ENCODE data around the gene TPO. TPM values are rescaled to one million over a fixed set of nuclear protein-coding genes. Genes with fewer than 3 reads are reported as not detected.
"Not testable (repeated sequence)": the region's sequence is repeated elsewhere in the genome, so short reads cannot be mapped to it uniquely, and the experiment has no call there.

The TPO gene
- total and polyA plus RNA-seq, 9 donors = 0.08 to 0.53 (median 0.18) TPM

- peaks cover 2% of the 10 kb centered on the region for H3K27me3 ChIP-seq (ENCODE audit: control insufficient read depth, insufficient read depth, low read length)
- no peak for DNase-seq
- WGBS (ENCODE audit: insufficient coverage) = 83% methylated on average over 25 of the region's 32 CpGs
- H3K4me3 ChIP-seq (ENCODE audit: low read length) = no peak overlapping the region
- no peaks in the 10 kb centered on the region for H3K36me3 ChIP-seq (ENCODE audit: control insufficient read depth, insufficient read depth, low read length)
- H3K27ac ChIP-seq (ENCODE audit: low read length) = no peak overlapping the region
- peaks cover 2% of the 10 kb centered on the region for H3K9me3 ChIP-seq (replicated peaks; ENCODE audit: control insufficient read depth, low read depth, low read length)
- H3K4me1 ChIP-seq (ENCODE audit: control insufficient read depth, insufficient read depth, low read length) = peaks cover 7% of the 10 kb centered on the region
Observed at GRCh38 chr2:1563084-1563857, 150.0 kb downstream of the TPO start.

- Histone ChIP-seq H3K27ac (ENCODE audit: low read length) (no peak overlapping the region), H3K27me3 (ENCODE audit: control insufficient read depth, insufficient read depth, low read length) (peaks cover 2% of the 10 kb centered on the region), H3K36me3 (ENCODE audit: control insufficient read depth, insufficient read depth, low read length) (no peaks in the 10 kb centered on the region), H3K4me1 (ENCODE audit: control insufficient read depth, insufficient read depth, low read length) (peaks cover 7% of the 10 kb centered on the region), H3K9me3 (replicated peaks; ENCODE audit: control insufficient read depth, low read depth, low read length) (peaks cover 2% of the 10 kb centered on the region), H3K4me3 (ENCODE audit: low read length) (no peak overlapping the region)
- WGBS (ENCODE audit: insufficient coverage) = 49% methylated on average over 16 of the region's 23 CpGs
- DNase-seq = peak; percentile 71
Observed at GRCh38 chr2:1563943-1564891, 151.0 kb downstream of the TPO start.

DNA sequence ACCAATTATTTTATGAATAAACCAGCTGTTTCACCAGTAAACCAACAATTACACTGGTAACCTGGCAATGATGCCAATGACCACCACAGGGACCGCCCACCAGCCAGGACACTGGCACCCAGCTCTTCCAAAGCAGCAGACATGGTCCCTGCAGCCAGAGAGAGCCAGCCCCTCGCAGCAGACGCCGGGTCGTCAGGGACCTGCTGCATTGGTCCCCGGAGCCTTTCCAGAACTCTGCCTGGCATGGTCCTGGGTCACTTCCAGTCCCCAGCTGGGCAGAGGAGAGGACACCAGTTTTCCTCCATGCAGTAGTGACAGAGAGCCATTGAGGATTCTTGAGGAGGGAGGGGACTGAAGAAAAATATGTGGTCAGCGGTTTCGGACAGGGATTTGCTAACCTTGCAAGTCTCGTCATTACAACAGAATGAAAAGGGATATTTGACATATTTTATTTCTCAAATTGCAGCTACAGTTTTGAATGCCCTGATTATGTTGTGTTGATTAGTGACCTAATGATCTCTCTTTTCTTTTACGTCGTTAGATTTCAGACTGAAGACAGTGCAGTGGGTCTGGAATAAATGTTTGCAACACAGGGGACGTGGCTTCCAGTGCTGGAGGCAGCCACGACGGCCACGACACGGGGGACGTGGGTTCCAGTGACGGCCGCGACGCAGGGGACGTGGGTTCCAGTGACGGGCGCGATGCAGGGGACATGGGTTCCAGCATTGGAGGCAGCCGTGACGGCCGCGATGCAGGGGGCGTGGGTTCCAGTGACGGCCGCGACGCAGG, 154.5 kb downstream of the TPO start:
- 92% methylated on average over 11 of the region's 34 CpGs for WGBS (ENCODE audit: insufficient coverage)
- H3K4me3 ChIP-seq (ENCODE audit: low read length) = no peak overlapping the region
- peaks cover 13% of the 10 kb centered on the region for H3K4me1 ChIP-seq (ENCODE audit: control insufficient read depth, insufficient read depth, low read length)
- H3K36me3 ChIP-seq (ENCODE audit: control insufficient read depth, insufficient read depth, low read length) = no peaks in the 10 kb centered on the region
- no peak overlapping the region for H3K27ac ChIP-seq (ENCODE audit: low read length)
- no peaks in the 10 kb centered on the region for H3K27me3 ChIP-seq (ENCODE audit: control insufficient read depth, insufficient read depth, low read length)
- DNase-seq = no peak
- peaks cover 2% of the 10 kb centered on the region for H3K9me3 ChIP-seq (replicated peaks; ENCODE audit: control insufficient read depth, low read depth, low read length)

- not testable (repeated sequence) for DNase-seq; H3K27ac ChIP-seq (ENCODE audit: low read length); H3K4me3 ChIP-seq (ENCODE audit: low read length); H3K9me3 ChIP-seq (replicated peaks; ENCODE audit: control insufficient read depth, low read depth, low read length); H3K27me3 ChIP-seq (ENCODE audit: control insufficient read depth, insufficient read depth, low read length); H3K36me3 ChIP-seq (ENCODE audit: control insufficient read depth, insufficient read depth, low read length)
- 97% methylated on average over 27 of the region's 39 CpGs for WGBS (ENCODE audit: insufficient coverage)
- H3K4me1 ChIP-seq (ENCODE audit: control insufficient read depth, insufficient read depth, low read length) = peaks cover 13% of the 10 kb centered on the region
Observed at GRCh38 chr2:1568345-1568668, 155.0 kb downstream of the TPO start.

- Histone ChIP-seq H3K4me3 (ENCODE audit: low read length) (no peak overlapping the region), H3K36me3 (ENCODE audit: control insufficient read depth, insufficient read depth, low read length) (no peaks in the 10 kb centered on the region), H3K9me3 (replicated peaks; ENCODE audit: control insufficient read depth, low read depth, low read length) (peaks cover 2% of the 10 kb centered on the region), H3K27me3 (ENCODE audit: control insufficient read depth, insufficient read depth, low read length) (no peaks in the 10 kb centered on the region), H3K27ac (ENCODE audit: low read length) (no peak overlapping the region), H3K4me1 (ENCODE audit: control insufficient read depth, insufficient read depth, low read length) (peaks cover 10% of the 10 kb centered on the region)
- DNase-seq = no peak
- WGBS (ENCODE audit: insufficient coverage) = 76% methylated on average over 7 of the region's 10 CpGs
Observed at GRCh38 chr2:1569879-1570450, 156.7 kb downstream of the TPO start.

- 63% methylated on average over 11 of the region's 17 CpGs for WGBS (ENCODE audit: insufficient coverage)
Observed at GRCh38 chr2:1571477-1572417, 158.5 kb downstream of the TPO start.

GRCh38 chr2:1572638-1573037, 159.4 kb downstream of the TPO start:
- Histone ChIP-seq H3K9me3 (replicated peaks; ENCODE audit: control insufficient read depth, low read depth, low read length) (peaks cover under 1% of the 10 kb centered on the region), H3K27me3 (ENCODE audit: control insufficient read depth, insufficient read depth, low read length) (no peaks in the 10 kb centered on the region), H3K4me3 (ENCODE audit: low read length) (no peak overlapping the region), H3K4me1 (ENCODE audit: control insufficient read depth, insufficient read depth, low read length) (peaks cover 10% of the 10 kb centered on the region), H3K36me3 (ENCODE audit: control insufficient read depth, insufficient read depth, low read length) (no peaks in the 10 kb centered on the region), H3K27ac (ENCODE audit: low read length) (no peak overlapping the region)
- DNase-seq = no peak
- 66% methylated on average over 5 of the region's 10 CpGs for WGBS (ENCODE audit: insufficient coverage)

More at GRCh38 chr2:1571477-1572417, 158.5 kb downstream of the TPO start:
- H3K27ac ChIP-seq (ENCODE audit: low read length) = no peak overlapping the region
- peaks cover 2% of the 10 kb centered on the region for H3K9me3 ChIP-seq (replicated peaks; ENCODE audit: control insufficient read depth, low read depth, low read length)
- H3K4me3 ChIP-seq (ENCODE audit: low read length) = no peak overlapping the region
- H3K4me1 ChIP-seq (ENCODE audit: control insufficient read depth, insufficient read depth, low read length) = peaks cover 10% of the 10 kb centered on the region
- H3K27me3 ChIP-seq (ENCODE audit: control insufficient read depth, insufficient read depth, low read length) = no peaks in the 10 kb centered on the region
- no peak for DNase-seq
- no peaks in the 10 kb centered on the region for H3K36me3 ChIP-seq (ENCODE audit: control insufficient read depth, insufficient read depth, low read length)

DNA sequence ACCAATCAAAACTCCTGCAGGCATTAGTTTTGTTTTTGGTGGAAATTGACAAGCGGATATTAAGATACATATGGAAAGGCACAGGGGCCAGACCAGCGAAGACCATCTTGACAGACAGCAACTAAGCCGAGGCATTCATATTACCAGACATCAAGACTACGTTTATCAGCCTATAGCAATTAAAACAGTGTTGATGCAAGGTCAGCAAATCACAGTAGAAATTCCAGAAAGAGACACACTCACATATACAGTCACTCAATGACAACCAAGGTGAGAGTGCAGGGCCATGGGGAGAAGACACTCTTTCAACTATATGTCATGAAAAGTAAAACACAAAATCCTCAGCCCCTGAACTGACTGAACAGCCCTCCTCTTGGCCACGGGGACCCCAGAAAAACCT, 164.6 kb downstream of the TPO start:
- H3K27me3 ChIP-seq (ENCODE audit: control insufficient read depth, insufficient read depth, low read length) = no peaks in the 10 kb centered on the region
- H3K27ac ChIP-seq (ENCODE audit: low read length) = no peak overlapping the region
- no peaks in the 10 kb centered on the region for H3K9me3 ChIP-seq (replicated peaks; ENCODE audit: control insufficient read depth, low read depth, low read length)
- H3K4me1 ChIP-seq (ENCODE audit: control insufficient read depth, insufficient read depth, low read length) = peaks cover 7% of the 10 kb centered on the region
- H3K4me3 ChIP-seq (ENCODE audit: low read length) = no peak overlapping the region
- no peak for DNase-seq
- no peaks in the 10 kb centered on the region for H3K36me3 ChIP-seq (ENCODE audit: control insufficient read depth, insufficient read depth, low read length)
- 80% methylated on average over 1 of the region's 5 CpGs for WGBS (ENCODE audit: insufficient coverage)
